HG03103 (cell line): ENCODE results near the gene ARFIP1.

Experiments
- ATAC-seq: cut with Tn5 transposase; IDR thresholded peaks from one replicate; pipeline ENCODE4 v1.9.1; 2021; ENCODE audit warnings: low read depth; ENCODE audit not compliant: unreplicated experiment

The ARFIP1 gene

DNA sequence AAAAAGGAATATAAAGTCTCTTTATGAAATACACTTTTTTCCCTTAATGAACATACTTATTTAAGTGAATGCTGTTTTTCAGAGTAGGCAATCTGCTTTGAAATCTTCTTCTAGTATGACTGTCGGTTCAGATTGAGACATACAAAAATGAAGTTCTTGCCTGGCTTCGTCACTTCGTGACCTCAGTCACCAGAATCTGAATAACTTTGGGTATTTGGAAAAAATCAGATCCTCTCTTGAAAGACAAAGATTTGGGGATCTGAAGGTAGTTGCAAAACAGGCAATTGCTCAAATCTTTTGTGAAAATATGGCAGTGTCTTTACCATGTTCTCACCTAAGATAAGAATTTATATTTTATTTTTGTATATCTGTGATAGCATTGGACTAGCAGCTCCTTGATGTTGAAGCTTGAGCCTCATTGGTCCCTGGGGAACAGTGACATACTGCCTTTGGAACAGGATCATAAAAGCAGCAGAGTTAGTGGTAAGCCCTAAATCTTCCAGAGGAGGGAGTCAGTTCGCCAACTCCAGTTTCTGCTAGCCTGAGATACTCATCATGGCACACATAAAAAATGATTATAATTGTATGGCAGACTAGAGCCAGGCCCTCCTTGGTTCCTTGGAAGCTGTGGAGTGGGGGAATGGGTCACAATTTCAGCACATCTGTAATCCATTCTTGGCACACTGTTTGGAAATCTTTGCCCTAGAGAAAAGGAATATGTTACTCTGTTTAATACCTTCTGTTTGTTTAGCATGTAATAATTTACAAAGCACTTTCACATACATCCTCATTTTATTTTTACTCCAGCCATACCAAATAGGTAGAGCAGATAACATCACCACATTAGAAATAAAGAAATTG, 5.0 kb downstream of the ARFIP1 start:
- ATAC-seq, result no peak

- ATAC-seq, result no peak
Observed at GRCh38 chr4:152785639-152786615, 6.2 kb downstream of the ARFIP1 start.

GRCh38 chr4:152786627-152787026, 6.9 kb downstream of the ARFIP1 start:
- no peak for ATAC-seq

DNA sequence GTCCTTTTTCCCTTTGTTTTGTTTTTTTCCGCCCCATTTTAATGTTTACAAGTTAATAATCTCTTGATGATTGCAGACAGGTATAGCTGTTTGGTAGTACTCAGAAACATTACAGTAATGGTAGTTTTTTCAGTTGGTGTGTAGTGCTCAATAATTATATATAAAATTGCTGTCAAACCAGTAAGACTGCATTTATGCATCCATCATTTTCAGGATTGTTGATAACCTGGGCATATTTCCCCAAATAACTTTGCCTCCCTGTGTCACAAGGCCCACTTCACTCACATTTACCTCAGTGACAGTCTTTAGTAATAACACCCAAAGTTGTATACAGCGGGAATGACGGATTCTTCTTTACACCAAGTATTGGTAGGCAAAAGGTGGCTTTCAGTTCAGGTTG, 16.1 kb downstream of the ARFIP1 start:
- ATAC-seq, result no peak

GRCh38 chr4:152803541-152803940, 23.8 kb downstream of the ARFIP1 start:
- no peak for ATAC-seq

GRCh38 chr4:152805071-152805650, 25.4 kb downstream of the ARFIP1 start:
- ATAC-seq, result no peak

DNA sequence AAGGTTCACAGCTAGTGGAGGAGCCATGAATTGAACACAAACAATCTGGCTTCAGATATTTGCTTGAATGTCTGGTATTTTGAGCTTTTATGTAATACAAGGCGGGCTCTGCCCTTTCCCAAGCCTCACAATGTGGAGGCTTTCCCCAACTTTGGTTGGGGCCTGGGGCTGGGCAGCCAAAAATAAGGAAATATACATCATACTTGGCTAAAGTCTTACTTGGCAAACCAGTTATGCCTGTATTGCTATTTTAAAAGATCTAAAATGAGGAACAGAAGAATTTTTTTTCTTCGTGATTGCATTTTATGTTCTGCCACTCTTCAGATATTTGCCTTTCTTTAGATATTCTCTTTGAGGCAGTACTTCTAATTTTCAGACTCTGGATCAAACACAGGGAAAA, 26.1 kb downstream of the ARFIP1 start:
- ATAC-seq, result no peak

GRCh38 chr4:152806501-152807125, 26.9 kb downstream of the ARFIP1 start:
- no peak for ATAC-seq

GRCh38 chr4:152807294-152807829, 27.6 kb downstream of the ARFIP1 start:
- ATAC-seq, result no peak

DNA sequence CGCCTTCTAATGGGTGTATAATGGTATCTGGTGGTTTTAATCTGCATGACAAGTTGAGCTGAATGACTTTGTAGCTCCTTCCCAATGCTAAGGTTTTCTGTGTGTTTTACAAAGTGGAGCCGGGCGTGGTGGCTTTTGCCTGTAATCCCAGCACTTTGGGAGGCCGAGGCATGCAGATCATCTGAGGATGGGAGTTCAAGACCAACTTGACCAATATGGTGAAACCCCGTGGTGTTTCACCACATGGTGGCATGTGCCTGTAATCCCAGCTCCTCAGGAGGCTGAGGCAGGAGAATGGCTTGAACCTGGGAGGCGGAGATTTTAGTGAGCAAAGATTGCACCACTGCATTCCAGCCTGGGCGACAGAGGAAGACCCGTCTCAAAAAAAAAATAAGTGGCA, 28.9 kb downstream of the ARFIP1 start:
- ATAC-seq, result no peak

DNA sequence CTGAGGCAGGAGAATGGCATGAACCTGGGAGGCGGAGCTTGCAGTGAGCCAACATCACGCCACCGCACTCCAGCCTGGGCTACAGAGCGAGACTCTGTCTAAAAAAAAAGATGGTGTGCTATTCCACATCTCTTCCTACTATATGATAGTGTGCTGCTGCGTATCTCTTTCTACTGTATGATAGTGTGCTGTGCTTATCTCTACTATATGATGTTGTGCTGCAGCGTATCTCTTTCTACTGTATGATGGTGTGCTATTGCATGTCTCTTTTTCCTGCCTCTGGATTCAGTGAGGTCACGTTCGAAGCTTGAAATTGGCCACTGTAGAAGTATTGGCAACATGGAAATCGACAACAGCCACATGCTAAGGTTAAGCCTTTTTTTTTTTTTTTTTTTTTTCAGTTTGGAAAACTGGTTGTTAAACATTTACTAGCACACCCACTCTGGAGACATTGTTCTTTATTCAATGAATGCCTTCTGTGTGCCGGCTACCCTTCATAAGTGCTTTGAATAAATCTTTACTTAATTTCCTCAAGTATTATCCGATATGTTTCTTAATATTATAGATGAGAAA, 31.0 kb downstream of the ARFIP1 start:
- ATAC-seq, result no peak

DNA sequence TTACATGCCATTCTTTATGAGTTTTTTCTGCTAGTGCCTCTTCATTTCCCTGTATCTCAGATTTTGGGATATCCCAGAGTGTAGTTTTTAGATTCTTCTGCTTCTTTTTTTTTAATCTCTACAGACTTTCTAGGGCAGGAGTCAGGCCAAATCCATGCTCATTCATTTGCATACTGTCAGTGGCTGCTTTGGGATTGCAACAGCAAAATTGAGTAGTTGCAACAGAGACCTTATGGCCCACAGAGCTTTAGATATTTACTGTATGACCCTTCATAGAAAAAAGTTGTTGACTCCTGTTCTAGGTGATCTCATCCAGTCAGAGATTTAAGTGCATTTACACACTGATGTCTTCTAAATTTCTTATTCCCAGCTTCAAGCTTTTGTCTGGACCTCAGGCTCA, 35.3 kb downstream of the ARFIP1 start:
- ATAC-seq, result no peak

DNA sequence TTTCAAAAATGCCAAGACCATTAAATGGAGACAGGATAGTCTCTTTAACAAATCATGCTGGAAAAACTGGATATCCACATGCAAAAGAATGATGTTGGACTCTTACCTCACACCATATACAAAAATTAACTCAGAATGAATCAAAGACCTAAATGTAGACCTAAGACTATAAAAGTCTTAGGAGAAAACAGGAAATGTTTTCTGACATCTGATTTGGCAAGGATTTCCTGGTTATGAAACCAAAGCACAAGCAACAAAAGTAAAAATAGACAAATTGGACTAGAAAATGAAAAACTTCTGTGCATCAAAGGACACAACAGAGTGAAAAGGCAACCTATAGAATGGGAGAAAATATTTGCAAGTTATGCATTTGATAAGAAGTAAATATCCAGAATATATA, 37.6 kb downstream of the ARFIP1 start:
- no peak for ATAC-seq

GRCh38 chr4:152819026-152819645, 39.4 kb downstream of the ARFIP1 start:
- ATAC-seq, result no peak

GRCh38 chr4:152820073-152820472, 40.3 kb downstream of the ARFIP1 start:
- ATAC-seq, result no peak

DNA sequence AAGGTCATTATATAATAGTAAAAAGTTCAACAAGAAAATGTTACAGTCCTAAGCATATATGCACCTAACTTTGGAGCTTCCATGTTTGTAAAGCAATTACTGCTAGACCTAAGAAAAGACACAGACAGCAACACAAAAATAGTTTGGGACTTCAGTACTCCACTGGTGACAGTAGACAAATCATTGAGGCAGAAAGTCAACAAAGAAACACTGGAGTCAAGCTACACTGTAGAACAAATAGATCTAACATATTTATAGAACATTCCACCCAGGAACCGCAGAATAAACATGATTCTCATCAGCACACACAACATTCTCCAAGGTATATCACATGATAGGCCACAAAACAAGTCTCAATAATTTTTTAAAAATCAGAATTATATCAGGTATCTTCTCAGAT, 42.6 kb downstream of the ARFIP1 start:
- ATAC-seq, result no peak

DNA sequence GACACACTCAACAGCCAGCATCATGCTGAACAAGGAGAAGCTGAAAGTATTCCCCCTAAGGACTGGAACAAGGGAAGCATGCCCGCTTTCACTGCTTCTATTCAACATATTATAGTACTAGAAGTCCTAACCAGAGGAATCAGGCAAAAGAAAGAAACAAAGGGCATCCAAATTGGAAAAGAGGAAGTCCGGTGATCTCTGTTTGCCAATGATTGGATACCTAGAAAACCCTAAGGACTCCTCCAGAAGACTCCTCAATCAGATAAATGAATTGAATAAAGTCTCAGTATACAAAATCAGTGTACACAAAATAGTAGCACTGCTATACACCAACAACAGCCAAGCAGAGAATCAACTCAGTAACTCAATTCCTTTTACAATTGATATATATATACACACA, 44.8 kb downstream of the ARFIP1 start:
- ATAC-seq, result no peak

- ATAC-seq, result no peak
Observed at GRCh38 chr4:152825336-152825735, 45.6 kb downstream of the ARFIP1 start.

GRCh38 chr4:152828122-152828521, 48.4 kb downstream of the ARFIP1 start:
- ATAC-seq, result no peak

GRCh38 chr4:152831416-152831815, 51.7 kb downstream of the ARFIP1 start:
- no peak for ATAC-seq
